Measurements from ENCODE around the gene MAP7D1.

Gene MAP7D1

DNA sequence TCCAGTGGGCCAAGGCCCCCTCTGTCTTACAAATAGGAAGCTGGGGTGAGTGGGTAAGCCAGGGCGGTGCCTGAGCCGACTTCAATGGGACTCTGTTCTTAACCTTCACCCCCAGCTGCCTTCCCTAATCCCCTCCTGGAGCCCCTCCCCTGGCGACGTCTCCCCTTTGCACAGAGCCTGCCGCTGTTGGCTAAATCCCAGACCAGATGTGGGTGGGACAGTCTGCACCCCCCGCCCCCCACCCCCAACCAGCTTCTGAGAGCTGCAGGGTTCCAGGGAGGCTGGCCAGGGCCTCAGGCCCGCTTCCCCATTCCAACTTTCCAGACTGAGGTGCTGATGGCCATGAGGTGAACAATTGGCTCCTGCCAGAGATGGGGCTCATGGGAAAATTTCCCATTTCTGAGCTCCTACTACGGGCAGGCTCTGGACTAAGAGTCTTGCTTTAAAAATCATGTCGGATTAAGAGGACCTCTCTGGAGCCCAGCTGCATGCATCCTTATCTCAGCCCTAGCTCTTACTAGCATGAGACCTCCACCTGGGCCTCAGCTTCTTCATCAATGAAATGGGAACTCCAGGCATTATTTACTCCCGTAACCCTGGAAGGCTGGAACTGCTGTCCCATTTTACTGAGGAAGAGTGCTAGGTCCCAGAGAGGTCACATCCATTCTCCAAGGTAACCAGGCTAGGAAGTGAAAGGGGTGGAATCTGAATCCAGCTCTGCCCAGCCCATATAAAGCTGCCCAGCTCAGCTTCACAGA is 37.3 kb upstream of the MAP7D1 start:
- H3K36me3 Mint-ChIP-seq (ENCODE audit: low read depth) = no peaks in the 10 kb centered on the region
- TF ChIP-seq, protein P1, sequence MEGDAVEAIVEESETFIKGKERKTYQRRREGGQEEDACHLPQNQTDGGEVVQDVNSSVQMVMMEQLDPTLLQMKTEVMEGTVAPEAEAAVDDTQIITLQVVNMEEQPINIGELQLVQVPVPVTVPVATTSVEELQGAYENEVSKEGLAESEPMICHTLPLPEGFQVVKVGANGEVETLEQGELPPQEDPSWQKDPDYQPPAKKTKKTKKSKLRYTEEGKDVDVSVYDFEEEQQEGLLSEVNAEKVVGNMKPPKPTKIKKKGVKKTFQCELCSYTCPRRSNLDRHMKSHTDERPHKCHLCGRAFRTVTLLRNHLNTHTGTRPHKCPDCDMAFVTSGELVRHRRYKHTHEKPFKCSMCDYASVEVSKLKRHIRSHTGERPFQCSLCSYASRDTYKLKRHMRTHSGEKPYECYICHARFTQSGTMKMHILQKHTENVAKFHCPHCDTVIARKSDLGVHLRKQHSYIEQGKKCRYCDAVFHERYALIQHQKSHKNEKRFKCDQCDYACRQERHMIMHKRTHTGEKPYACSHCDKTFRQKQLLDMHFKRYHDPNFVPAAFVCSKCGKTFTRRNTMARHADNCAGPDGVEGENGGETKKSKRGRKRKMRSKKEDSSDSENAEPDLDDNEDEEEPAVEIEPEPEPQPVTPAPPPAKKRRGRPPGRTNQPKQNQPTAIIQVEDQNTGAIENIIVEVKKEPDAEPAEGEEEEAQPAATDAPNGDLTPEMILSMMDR (IDR thresholded peaks at IDR 0.05; ENCODE audit: unreplicated experiment in 3 of 3) = no peak
- H3K4me3 Mint-ChIP-seq = no peak overlapping the region
- H3K9me3 Mint-ChIP-seq = no peaks in the 10 kb centered on the region
- H3K27ac Mint-ChIP-seq = no peak overlapping the region
- H3K27me3 Mint-ChIP-seq (ENCODE audit: low read depth) = peaks cover 20% of the 10 kb centered on the region
- peaks cover 44% of the 10 kb centered on the region for H3K4me1 Mint-ChIP-seq

DNA sequence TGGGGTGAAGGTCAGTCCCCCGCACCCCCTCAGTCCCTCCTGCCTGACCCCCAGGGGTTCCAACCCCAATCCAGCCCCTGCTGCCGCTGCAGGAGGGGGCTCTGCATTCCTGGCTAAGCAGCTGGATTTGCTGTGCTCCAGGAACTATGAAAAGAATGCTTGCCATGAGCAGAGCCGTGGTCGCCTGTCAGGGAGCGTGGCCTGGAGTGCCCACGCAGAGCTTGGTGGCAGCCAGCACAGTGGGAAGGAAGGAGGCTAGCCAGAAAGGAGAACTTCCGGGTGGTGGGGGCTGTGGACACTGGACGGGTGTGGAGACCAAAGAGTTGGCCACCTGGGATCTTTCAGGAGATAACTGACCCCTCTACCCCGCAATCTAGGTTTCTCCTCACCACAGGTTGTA is 36.5 kb upstream of the MAP7D1 start:
- Mint-ChIP-seq H3K36me3 (ENCODE audit: low read depth) (no peaks in the 10 kb centered on the region), H3K27ac (peak overlapping the region in 1 of 3 experiments; percentile 72), H3K4me3 (peak overlapping the region in 1 of 3 experiments; percentile 48), H3K9me3 (no peaks in the 10 kb centered on the region), H3K4me1 (peaks cover 52% of the 10 kb centered on the region), H3K27me3 (ENCODE audit: low read depth) (peaks cover 27% of the 10 kb centered on the region)
- TF ChIP-seq, protein P1 (IDR thresholded peaks at IDR 0.05; ENCODE audit: unreplicated experiment in 3 of 3) = no peak

GRCh38 chr1:36122062-36123030 is 33.6 kb upstream of the MAP7D1 start:
- H3K36me3 Mint-ChIP-seq (ENCODE audit: low read depth) = no peaks in the 10 kb centered on the region
- peak overlapping the region in 2 of 3 experiments; percentile 31 to 74 for H3K27ac Mint-ChIP-seq
- H3K4me3 Mint-ChIP-seq = peak overlapping the region in 2 of 3 experiments; percentile 4 to 8
- peaks cover 33% of the 10 kb centered on the region for H3K27me3 Mint-ChIP-seq (ENCODE audit: low read depth)
- H3K4me1 Mint-ChIP-seq = peaks cover 55% of the 10 kb centered on the region
- no peaks in the 10 kb centered on the region for H3K9me3 Mint-ChIP-seq
- TF ChIP-seq, protein P1 (IDR thresholded peaks at IDR 0.05; ENCODE audit: unreplicated experiment in 3 of 3) = no peak

- H3K27ac Mint-ChIP-seq = peak overlapping the region; percentile 74 to 89 (median 75)
- H3K9me3 Mint-ChIP-seq = no peaks in the 10 kb centered on the region
- peaks cover 58% of the 10 kb centered on the region for H3K4me1 Mint-ChIP-seq
- H3K36me3 Mint-ChIP-seq (ENCODE audit: low read depth) = no peaks in the 10 kb centered on the region
- H3K4me3 Mint-ChIP-seq = peak overlapping the region; percentile 49 to 65 (median 54)
- TF ChIP-seq, protein P1 (IDR thresholded peaks at IDR 0.05; ENCODE audit: unreplicated experiment in 3 of 3) = no peak
- H3K27me3 Mint-ChIP-seq (ENCODE audit: low read depth) = peaks cover 37% of the 10 kb centered on the region
Observed at GRCh38 chr1:36123356-36123755, 32.6 kb upstream of the MAP7D1 start.

DNA sequence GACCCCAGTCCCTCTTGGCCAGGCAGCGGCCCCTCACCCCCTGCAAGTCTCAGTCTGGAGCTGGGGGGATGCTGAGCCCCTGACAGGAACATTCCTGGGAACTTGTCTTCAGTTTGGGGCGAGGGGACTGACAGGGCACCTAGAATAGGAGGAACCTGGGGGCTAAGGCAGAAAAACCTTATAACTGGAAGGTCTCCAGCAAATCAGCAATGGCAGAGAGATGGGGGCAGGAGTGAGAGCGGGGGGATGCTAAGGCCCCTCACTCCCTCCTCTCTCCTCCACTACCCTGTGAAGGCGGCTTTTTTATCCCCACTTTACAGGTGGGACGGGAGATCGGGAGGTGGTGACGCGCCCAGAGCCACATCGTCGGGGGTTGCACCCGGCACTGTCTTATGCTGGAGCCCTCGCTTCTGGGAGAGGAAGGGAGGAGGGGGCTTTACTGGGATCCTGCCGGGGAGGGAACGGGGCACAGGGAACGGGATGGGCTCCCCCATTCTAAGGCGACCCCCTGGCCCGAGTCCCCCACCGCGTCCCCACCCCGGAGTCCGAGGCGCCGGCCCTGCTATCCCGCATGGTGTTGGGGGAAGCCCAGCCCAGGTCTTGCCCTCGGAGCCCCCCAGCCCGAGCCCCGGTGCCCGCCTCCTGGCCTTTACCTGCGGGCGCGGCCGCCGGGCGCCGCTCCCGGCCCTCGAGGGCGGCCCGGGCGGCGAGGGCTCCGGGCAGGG is 31.4 kb upstream of the MAP7D1 start:
- Mint-ChIP-seq H3K9me3 (no peaks in the 10 kb centered on the region), H3K4me3 (peak overlapping the region; percentile 74 to 75 (median 74)), H3K36me3 (ENCODE audit: low read depth) (no peaks in the 10 kb centered on the region), H3K4me1 (peaks cover 50% of the 10 kb centered on the region), H3K27ac (peak overlapping the region in 2 of 3 experiments; percentile 64 to 84), H3K27me3 (ENCODE audit: low read depth) (peaks cover 46% of the 10 kb centered on the region)
- TF ChIP-seq, protein P1 (IDR thresholded peaks at IDR 0.05; ENCODE audit: unreplicated experiment in 3 of 3) = no peak
